K562 (cell line): ENCODE results near the gene TMEM203. TPM values are rescaled to one million over a fixed set of nuclear protein-coding genes. Genes with fewer than 3 reads are reported as not detected.

Source experiments
- BCL6 ChIP-seq: fragments of 250-450 bp; sonication (Bioruptor Pico); IDR thresholded peaks from 2 replicates; pipeline ENCODE4 v1.4.0; 2020
- CBFA2T2 ChIP-seq: fragments of 450-650 bp; conservative IDR thresholded peaks from 2 replicates; pipeline ENCODE4 v1.6.1; 2017; ENCODE audit warnings: mild to moderate bottlenecking
- CBX5 ChIP-seq: IDR thresholded peaks from 2 replicates; pipeline ENCODE4 v1.6.1; 2014; ENCODE audit warnings: low read depth, borderline replicate concordance
- CLOCK ChIP-seq: fragments of 250-450 bp; sonication (Bioruptor Pico); IDR thresholded peaks from 2 replicates; pipeline ENCODE4 v1.4.0; 2020; ENCODE audit warnings: mild to moderate bottlenecking, moderate library complexity, borderline replicate concordance
- DIDO1 ChIP-seq: fragments of 450-650 bp; IDR thresholded peaks from 2 replicates; pipeline ENCODE4 v1.6.1; 2016; ENCODE audit warnings: low read depth, missing biosample characterization, missing genetic modification characterization
- E2F5 ChIP-seq: sonication (generic); formaldehyde crosslinking; IDR thresholded peaks from 2 replicates; pipeline ENCODE4 v1.8.0; 2022; ENCODE audit warnings: mild to moderate bottlenecking, missing genetic modification reagents
- ELF1 ChIP-seq: fragments of 200-800 bp; sonication (Bioruptor generic); IDR thresholded peaks from 2 replicates; pipeline ENCODE4 v1.6.1; 2016; ENCODE audit warnings: missing genetic modification characterization, missing compliant biosample characterization
- ETV1 ChIP-seq: fragments of 450-650 bp; conservative IDR thresholded peaks from 2 replicates; pipeline ENCODE4 v1.6.1; 2016; ENCODE audit warnings: missing genetic modification characterization, control low read depth, low read depth, missing compliant biosample characterization
- HEY1 ChIP-seq: fragments of 250-450 bp; sonication (Bioruptor Pico); IDR thresholded peaks from 2 replicates; pipeline ENCODE4 v1.5.0; 2020; ENCODE audit warnings: mild to moderate bottlenecking, moderate library complexity, borderline replicate concordance
- MEF2A ChIP-seq: IDR thresholded peaks from 2 replicates; pipeline ENCODE4 v1.6.1; 2011; ENCODE audit warnings: low read depth, mild to moderate bottlenecking, low read length, moderate library complexity; ENCODE audit not compliant: control insufficient read depth
- PCBP2 ChIP-seq: fragments of 200-400 bp; formaldehyde crosslinking; IDR thresholded peaks from 2 replicates; pipeline ENCODE4 v1.6.1; 2018; ENCODE audit warnings: low read length, low read depth, mild to moderate bottlenecking, moderate library complexity; ENCODE audit not compliant: poor library complexity, severe bottlenecking
- PML ChIP-seq: IDR thresholded peaks from 2 replicates; pipeline ENCODE4 v1.6.1; 2012; ENCODE audit warnings: low read length, inconsistent platforms
- POLR2A ChIP-seq: fragments of 450-650 bp; conservative IDR thresholded peaks from 2 replicates; pipeline ENCODE4 v1.6.1; 2016
- POLR2H ChIP-seq: IDR thresholded peaks from 2 replicates; pipeline ENCODE4 v1.6.1; 2016; ENCODE audit warnings: missing genetic modification characterization, low read depth, mild to moderate bottlenecking, control low read depth, missing compliant biosample characterization, moderate library complexity
- RBM25 ChIP-seq: fragments of 200-400 bp; formaldehyde crosslinking; IDR thresholded peaks from 2 replicates; pipeline ENCODE4 v1.6.1; 2018; ENCODE audit warnings: low read length, low read depth, moderate library complexity; ENCODE audit not compliant: severe bottlenecking
- SMAD4 ChIP-seq: fragments of 250-450 bp; sonication (Bioruptor Pico); conservative IDR thresholded peaks from 2 replicates; pipeline ENCODE4 v1.8.0; 2021; ENCODE audit warnings: inconsistent platforms, mild to moderate bottlenecking, moderate library complexity
- TAF15 ChIP-seq: fragments of 200-400 bp; formaldehyde crosslinking; IDR thresholded peaks from 2 replicates; pipeline ENCODE4 v1.6.1; 2017; ENCODE audit warnings: mild to moderate bottlenecking, low read depth, low read length, moderate library complexity
- THRB ChIP-seq: fragments of 450-650 bp; formaldehyde crosslinking; conservative IDR thresholded peaks from 2 replicates; pipeline ENCODE4 v1.4.0; 2022; ENCODE audit warnings: mild to moderate bottlenecking, missing genetic modification characterization
- ZKSCAN8 ChIP-seq: fragments of 200-800 bp; sonication (Bioruptor generic); IDR thresholded peaks from 2 replicates; pipeline ENCODE4 v1.6.1; 2016; ENCODE audit warnings: missing genetic modification characterization, missing compliant biosample characterization
- ZNF280A ChIP-seq: fragments of 450-650 bp; IDR thresholded peaks from 2 replicates; pipeline ENCODE4 v1.6.1; 2018; ENCODE audit warnings: mild to moderate bottlenecking, low read depth; ENCODE audit not compliant: partially characterized antibody
- polyA plus RNA-seq, 8 experiments: library from polyadenylated mRNA; depleted of rRNA in 4 of 8; stranded (reverse) in 5 of 8; unstranded in 3 of 8; fragments of >200 nt; fragmentation: Nextera tagmentation in 2 of 8; fragmentation: Illumina TruSeq in 1 of 8; extraction: Ambion mirVana in 2 of 8; extraction: Trizol in 1 of 8; gene quantifications; 2 replicates each; pipeline versions ENCODE4 v1.2.1 to v1.2.3, GENCODE V29; 2011 to 2014; ENCODE audit warnings: inconsistent platforms in 1 of 8, missing spikeins in 1 of 8
- total RNA-seq, 7 experiments: library from RNA; depleted of rRNA in 6 of 7; stranded (reverse); fragments of >200 nt in 6 of 7; fragmentation: Illumina TruSeq in 2 of 7; extraction: Trizol in 2 of 7; gene quantifications; 2 replicates each; pipeline versions ENCODE4 v1.2.1 to v1.2.3, GENCODE V29; 2011 to 2021; ENCODE audit warnings: low replicate concordance in 1 of 7

TMEM203 gene
- total and polyA plus RNA-seq, 9 of the 15 experiments (the other 6 are each of a cell fraction or from before 2014, with no cell fraction given), result 8.8 to 59.5 (median 37.6) TPM

- no peak for TF ChIP-seq TAF15
- TF ChIP-seq SMAD4 (CRISPR knock-in tag), result peak; percentile 79
- no peak for TF ChIP-seq E2F5 (CRISPR knock-in tag)
- no peak for TF ChIP-seq CBFA2T2
- no peak for TF ChIP-seq HEY1 (CRISPR knock-in tag)
- TF ChIP-seq ZKSCAN8 (CRISPR knock-in tag), result no peak
- TF ChIP-seq BCL6 (CRISPR knock-in tag), result no peak
- TF ChIP-seq DIDO1 (tag), result no peak
- TF ChIP-seq PCBP2, result no peak
- TF ChIP-seq ELF1 (tag), result peak; percentile 95
- TF ChIP-seq POLR2A, result peak; percentile 88
- TF ChIP-seq ZNF280A, result no peak
- TF ChIP-seq ETV1 (tag), result no peak
- TF ChIP-seq CBX5, result no peak
- no peak for TF ChIP-seq CLOCK (CRISPR knock-in tag)
- TF ChIP-seq MEF2A, result no peak
- peak; percentile 45; the same call in 1 of the 2 replicates for TF ChIP-seq PML
- TF ChIP-seq RBM25, result peak; percentile 99
- TF ChIP-seq THRB (CRISPR knock-in tag), result no peak
- TF ChIP-seq POLR2H (tag), result peak; percentile 92
Observed at GRCh38 chr9:137200311-137201204, 4.9 kb downstream of the TMEM203 start, which contains the start of gene TPRN (continued).
